Lower leg skin (tissue), 3 donors: Measurements from ENCODE around the gene ROR2.

Experiments
- CTCF ChIP-seq, 3 donors: fragments of 450-650 bp; IDR thresholded peaks; one replicate each; pipeline ENCODE4 v1.5.1; 2016; ENCODE audit warnings: antibody characterized with exemption in 3 of 3, mild to moderate bottlenecking in 3 of 3, moderate library complexity in 2 of 3
- POLR2A ChIP-seq, 2 donors: fragments of 450-650 bp; IDR thresholded peaks; one replicate each; pipeline ENCODE4 v1.6.1; 2016 to 2017; ENCODE audit warnings: antibody characterized with exemption in 2 of 2, mild to moderate bottlenecking in 1 of 2, moderate library complexity in 1 of 2

- TF ChIP-seq CTCF (IDR thresholded peaks at IDR 0.05), result no peak
- TF ChIP-seq POLR2A (IDR thresholded peaks at IDR 0.05), result no peak
These were observed 132.4 kb downstream of the ROR2 start for GRCh38 chr9:91817493-91818224.
